Neutrophil (primary cell): ENCODE results near the gene PHYKPL.

ENCODE experiments used
- H3K27ac ChIP-seq: fragments of 200-600 bp; sonication (generic); 2 replicates; pipeline ENCODE4 v1.5.1; 2016; ENCODE audit warnings: mild to moderate bottlenecking, moderate library complexity
- H3K27me3 ChIP-seq: fragments of 200-600 bp; sonication (generic); 2 replicates; pipeline ENCODE4 v1.6.0; 2016; ENCODE audit warnings: mild to moderate bottlenecking
- H3K36me3 ChIP-seq: fragments of 200-600 bp; sonication (generic); 2 replicates; pipeline ENCODE4 v1.5.1; 2017
- H3K4me1 ChIP-seq, 2 experiments: fragments of 200-600 bp in 1 of 2; sonication (generic) in 1 of 2; 1 replicate in 1 of 2; 2 replicates in 1 of 2; pipeline versions ENCODE4 v1.5.1 to v1.6.1; 2013 to 2016; ENCODE audit warnings: low read depth in 1 of 2, low read length in 1 of 2, mild to moderate bottlenecking in 1 of 2, moderate library complexity in 1 of 2; ENCODE audit not compliant: control insufficient read depth in 1 of 2, insufficient read depth in 1 of 2
- H3K4me3 ChIP-seq, 2 experiments: fragments of 200-600 bp in 1 of 2; sonication (generic) in 1 of 2; 1 replicate in 1 of 2; 2 replicates in 1 of 2; pipeline ENCODE4 v1.5.1; 2013 to 2016; ENCODE audit warnings: low read depth in 1 of 2, low read length in 1 of 2, mild to moderate bottlenecking in 1 of 2, moderate library complexity in 1 of 2
- H3K9me3 ChIP-seq: fragments of 200-600 bp; sonication (generic); 2 replicates; pipeline ENCODE4 v1.5.1; 2016
- TF ChIP-seq, protein P1 (sequence below): fragments of 200-600 bp; sonication (generic); IDR thresholded peaks from 2 replicates; pipeline ENCODE4 v1.5.1; 2016; ENCODE audit warnings: antibody characterized with exemption

PHYKPL gene

DNA sequence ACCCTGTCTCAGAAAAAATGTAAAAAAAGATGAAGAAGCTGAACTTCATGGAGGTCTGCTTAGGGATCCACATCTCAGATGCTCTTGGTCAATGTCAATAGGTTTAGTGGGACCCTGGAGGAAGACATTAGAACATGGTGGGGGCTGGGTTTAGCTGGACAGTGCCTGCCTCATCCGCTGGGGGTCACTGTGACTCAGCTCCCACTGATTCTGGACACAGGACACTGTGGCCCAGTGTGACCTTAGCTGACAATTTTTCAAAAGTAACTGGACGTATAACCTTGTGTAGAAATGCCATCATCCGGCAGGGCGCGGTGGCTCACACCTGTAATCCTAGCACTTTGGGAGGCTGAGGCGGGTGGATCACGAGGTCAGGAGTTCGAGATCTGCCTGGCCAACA, 35.6 kb downstream of the PHYKPL start:
- Histone ChIP-seq H3K27me3 (no peaks in the 10 kb centered on the region), H3K9me3 (no peaks in the 10 kb centered on the region), H3K27ac (no peak overlapping the region), H3K4me1 (peaks cover 36 to 38% of the 10 kb centered on the region in 2 experiments), H3K36me3 (no peaks in the 10 kb centered on the region), H3K4me3 (no peak overlapping the region)
- TF ChIP-seq, protein P1, sequence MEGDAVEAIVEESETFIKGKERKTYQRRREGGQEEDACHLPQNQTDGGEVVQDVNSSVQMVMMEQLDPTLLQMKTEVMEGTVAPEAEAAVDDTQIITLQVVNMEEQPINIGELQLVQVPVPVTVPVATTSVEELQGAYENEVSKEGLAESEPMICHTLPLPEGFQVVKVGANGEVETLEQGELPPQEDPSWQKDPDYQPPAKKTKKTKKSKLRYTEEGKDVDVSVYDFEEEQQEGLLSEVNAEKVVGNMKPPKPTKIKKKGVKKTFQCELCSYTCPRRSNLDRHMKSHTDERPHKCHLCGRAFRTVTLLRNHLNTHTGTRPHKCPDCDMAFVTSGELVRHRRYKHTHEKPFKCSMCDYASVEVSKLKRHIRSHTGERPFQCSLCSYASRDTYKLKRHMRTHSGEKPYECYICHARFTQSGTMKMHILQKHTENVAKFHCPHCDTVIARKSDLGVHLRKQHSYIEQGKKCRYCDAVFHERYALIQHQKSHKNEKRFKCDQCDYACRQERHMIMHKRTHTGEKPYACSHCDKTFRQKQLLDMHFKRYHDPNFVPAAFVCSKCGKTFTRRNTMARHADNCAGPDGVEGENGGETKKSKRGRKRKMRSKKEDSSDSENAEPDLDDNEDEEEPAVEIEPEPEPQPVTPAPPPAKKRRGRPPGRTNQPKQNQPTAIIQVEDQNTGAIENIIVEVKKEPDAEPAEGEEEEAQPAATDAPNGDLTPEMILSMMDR, result no peak

DNA sequence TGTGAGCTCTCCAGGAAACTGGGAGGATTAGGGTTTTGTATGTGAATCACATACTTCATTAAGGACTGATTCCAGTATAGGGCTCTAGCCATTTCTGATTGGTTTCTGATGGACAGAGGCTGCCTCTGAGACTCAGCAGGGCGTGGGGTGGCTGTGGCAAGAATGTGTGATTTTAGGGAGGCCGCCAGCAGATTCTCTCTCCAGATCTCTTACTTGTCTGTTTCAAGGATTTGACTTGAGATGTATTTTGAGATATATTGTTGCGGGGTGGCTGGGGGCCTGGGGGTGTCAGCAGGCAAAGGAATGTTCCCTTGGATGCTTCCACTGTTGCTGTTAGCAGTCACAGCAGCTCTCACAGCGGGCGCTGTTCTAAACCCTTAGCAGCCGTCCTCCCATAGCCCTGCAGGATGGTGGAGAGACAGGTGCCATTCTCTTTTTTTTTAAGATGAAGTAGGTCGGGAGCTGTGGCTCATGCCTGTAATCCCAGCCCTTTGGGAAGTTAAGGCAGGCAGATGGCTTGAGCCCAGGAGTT, 36.3 kb downstream of the PHYKPL start:
- Histone ChIP-seq H3K4me1 (peaks cover 30 to 32% of the 10 kb centered on the region in 2 experiments), H3K36me3 (no peaks in the 10 kb centered on the region), H3K9me3 (no peaks in the 10 kb centered on the region), H3K27me3 (no peaks in the 10 kb centered on the region), H3K27ac (no peak overlapping the region), H3K4me3 (no peak overlapping the region)
- TF ChIP-seq, protein P1, result no peak

DNA sequence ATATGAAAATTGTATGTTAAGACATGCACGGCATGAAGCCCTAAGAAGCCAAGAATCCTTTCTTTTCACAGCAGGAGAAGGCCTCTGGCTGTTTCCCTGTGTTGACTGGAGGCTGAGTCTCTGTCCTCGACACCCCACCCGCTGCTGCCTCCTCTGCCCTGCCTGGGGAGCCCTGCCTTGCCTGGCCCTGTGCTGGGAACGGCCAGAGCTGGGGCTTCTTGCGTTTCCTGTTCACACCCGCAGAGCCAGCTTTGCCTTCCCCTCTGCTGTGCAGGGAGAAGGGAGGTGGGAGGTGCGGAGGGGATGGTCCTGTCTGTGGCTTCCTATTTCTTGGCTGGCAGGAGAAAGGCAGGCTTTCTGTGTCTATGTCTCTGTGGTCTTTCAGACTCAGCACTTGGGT, 38.6 kb downstream of the PHYKPL start:
- Histone ChIP-seq H3K4me3 (no peak overlapping the region), H3K36me3 (no peaks in the 10 kb centered on the region), H3K4me1 (peaks cover 20 to 21% of the 10 kb centered on the region in 2 experiments), H3K27ac (no peak overlapping the region), H3K27me3 (no peaks in the 10 kb centered on the region), H3K9me3 (no peaks in the 10 kb centered on the region)
- TF ChIP-seq, protein P1, result no peak

DNA sequence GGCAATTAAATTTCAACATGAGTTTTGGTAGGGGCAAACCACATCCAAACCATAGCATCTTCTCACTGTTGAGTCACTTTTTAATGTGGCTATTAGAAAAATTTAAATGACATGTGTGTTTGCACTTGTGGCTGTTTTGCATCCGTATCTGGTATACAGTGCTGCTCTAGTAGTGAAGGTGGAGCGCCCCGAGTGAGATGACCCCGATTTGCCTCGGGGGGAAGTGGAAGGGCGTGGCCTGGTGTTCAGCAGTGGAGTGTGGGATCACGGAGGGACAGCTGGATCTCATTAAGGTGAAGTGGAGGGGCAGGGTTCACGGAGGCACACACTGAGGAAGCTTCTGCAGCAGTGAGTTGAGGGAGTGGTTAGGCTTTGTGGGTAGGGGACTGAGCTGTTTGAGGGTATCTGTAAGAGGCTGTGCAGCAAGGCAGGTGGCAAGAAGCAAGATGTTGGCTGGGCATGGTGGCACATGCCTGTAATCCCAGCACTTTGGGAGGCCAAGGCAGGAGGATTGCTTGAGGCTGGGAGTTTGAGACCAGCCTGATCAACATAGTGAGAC, 39.3 kb downstream of the PHYKPL start:
- no peaks in the 10 kb centered on the region for H3K36me3 ChIP-seq
- no peaks in the 10 kb centered on the region for H3K9me3 ChIP-seq
- TF ChIP-seq, protein P1, result no peak
- no peaks in the 10 kb centered on the region for H3K27me3 ChIP-seq
- peaks cover 15% of the 10 kb centered on the region in 2 experiments for H3K4me1 ChIP-seq
- H3K27ac ChIP-seq, result no peak overlapping the region
- H3K4me3 ChIP-seq, result no peak overlapping the region

DNA sequence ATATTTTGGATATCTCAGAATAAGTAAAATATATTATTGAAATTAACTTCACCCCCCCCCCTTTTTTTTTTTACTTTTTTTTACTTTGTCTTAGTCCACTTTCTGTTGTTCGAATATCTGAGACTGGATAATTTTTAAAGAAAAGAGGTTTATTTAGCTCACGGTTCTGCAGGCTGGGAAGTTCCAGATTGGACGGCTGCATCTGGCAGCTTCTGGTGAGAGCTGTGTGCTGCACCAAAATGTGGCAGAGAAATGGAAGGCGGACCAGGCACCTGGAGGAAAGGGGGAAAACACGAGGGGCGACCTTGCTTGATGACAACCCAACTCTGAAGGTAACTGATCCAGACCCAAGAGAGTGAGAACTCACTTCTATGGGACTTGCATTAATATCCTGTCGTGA, 39.8 kb downstream of the PHYKPL start:
- TF ChIP-seq, protein P1, result no peak
- Histone ChIP-seq H3K4me3 (no peak overlapping the region), H3K9me3 (no peaks in the 10 kb centered on the region), H3K27ac (no peak overlapping the region), H3K36me3 (no peaks in the 10 kb centered on the region), H3K4me1 (peaks cover 15% of the 10 kb centered on the region in 2 experiments), H3K27me3 (no peaks in the 10 kb centered on the region)
